ENCODE results near the gene TMEM250. TPM values are rescaled to one million over a fixed set of nuclear protein-coding genes. Genes with fewer than 3 reads are reported as not detected.

Gene TMEM250
- total RNA-seq, 1 experiment from 2014 or later = 48.4 TPM

GRCh38 chr9:136079211-136079915 lies 39.3 kb downstream of the TMEM250 start:
- BruUV-seq (replicated peaks) = no TSS peak
- DNase-seq (ENCODE audit: low spot score) = no peak
- H3K9me3 ChIP-seq (ENCODE audit: low read depth, low read length, poor library complexity, severe bottlenecking) = no peaks in the 10 kb centered on the region
- TF ChIP-seq CTCF (conservative IDR thresholded peaks at IDR 0.05; ENCODE audit: low read depth, low read length) (no peak), EZH2 (IDR thresholded peaks at IDR 0.05; ENCODE audit: borderline replicate concordance, low read depth, low read length, poor library complexity, severe bottlenecking) (no peak)
- CTCF ChIA-PET = interaction anchor here (1.1 kb wide), 1 partner anchor 11 kb away, joined by 3 read pairs; no protein-coding TSS in a partner anchor
- H3K27me3 ChIP-seq (replicated peaks; ENCODE audit: insufficient read depth, low read depth, low read length, poor library complexity) = no peaks in the 10 kb centered on the region
- peaks cover 15% of the 10 kb centered on the region for H3K4me1 ChIP-seq (ENCODE audit: insufficient read depth, low read length, poor library complexity, severe bottlenecking)
- H3K36me3 ChIP-seq (ENCODE audit: insufficient read depth, low read length, poor library complexity, severe bottlenecking) = no peaks in the 10 kb centered on the region
- intact Hi-C loops (cut with micrococcal nuclease; ENCODE audit: unreplicated experiment) = no loop called here
- POLR2A ChIA-PET (ENCODE audit: low non-redundant PET) = no interaction called here
- H3K27ac ChIP-seq (ENCODE audit: low read depth, low read length, poor library complexity, severe bottlenecking) = no peak overlapping the region
- no peak overlapping the region for H3K4me3 ChIP-seq (ENCODE audit: low read depth, low read length, poor library complexity, severe bottlenecking)

GRCh38 chr9:136078498-136079011 lies 40.1 kb downstream of the TMEM250 start:
- CTCF ChIA-PET = interaction anchor here (1.1 kb wide), 1 partner anchor 11 kb away, joined by 3 read pairs; no protein-coding TSS in a partner anchor

GRCh38 chr9:136078024-136078423 lies 40.7 kb downstream of the TMEM250 start:
- Histone ChIP-seq H3K27ac (ENCODE audit: low read depth, low read length, poor library complexity, severe bottlenecking) (no peak overlapping the region), H3K4me1 (ENCODE audit: insufficient read depth, low read length, poor library complexity, severe bottlenecking) (peaks cover 15% of the 10 kb centered on the region), H3K9me3 (ENCODE audit: low read depth, low read length, poor library complexity, severe bottlenecking) (no peaks in the 10 kb centered on the region), H3K27me3 (replicated peaks; ENCODE audit: insufficient read depth, low read depth, low read length, poor library complexity) (no peaks in the 10 kb centered on the region), H3K36me3 (ENCODE audit: insufficient read depth, low read length, poor library complexity, severe bottlenecking) (no peaks in the 10 kb centered on the region), H3K4me3 (ENCODE audit: low read depth, low read length, poor library complexity, severe bottlenecking) (no peak overlapping the region)
- CTCF ChIA-PET = no interaction called here
- POLR2A ChIA-PET (ENCODE audit: low non-redundant PET) = no interaction called here
- no peak for DNase-seq (ENCODE audit: low spot score)
- intact Hi-C loops (cut with micrococcal nuclease; ENCODE audit: unreplicated experiment) = no loop called here
- TF ChIP-seq CTCF (conservative IDR thresholded peaks at IDR 0.05; ENCODE audit: low read depth, low read length) (no peak), EZH2 (IDR thresholded peaks at IDR 0.05; ENCODE audit: borderline replicate concordance, low read depth, low read length, poor library complexity, severe bottlenecking) (no peak)
- no TSS peak for BruUV-seq (replicated peaks)

More at GRCh38 chr9:136078498-136079011, 40.1 kb downstream of the TMEM250 start:
- BruUV-seq (replicated peaks) = no TSS peak
- no peaks in the 10 kb centered on the region for H3K27me3 ChIP-seq (replicated peaks; ENCODE audit: insufficient read depth, low read depth, low read length, poor library complexity)
- H3K27ac ChIP-seq (ENCODE audit: low read depth, low read length, poor library complexity, severe bottlenecking) = no peak overlapping the region
- H3K36me3 ChIP-seq (ENCODE audit: insufficient read depth, low read length, poor library complexity, severe bottlenecking) = no peaks in the 10 kb centered on the region
- no peak for DNase-seq (ENCODE audit: low spot score)
- intact Hi-C loops (cut with micrococcal nuclease; ENCODE audit: unreplicated experiment) = no loop called here
- H3K4me3 ChIP-seq (ENCODE audit: low read depth, low read length, poor library complexity, severe bottlenecking) = no peak overlapping the region
- H3K4me1 ChIP-seq (ENCODE audit: insufficient read depth, low read length, poor library complexity, severe bottlenecking) = peaks cover 15% of the 10 kb centered on the region
- TF ChIP-seq CTCF (conservative IDR thresholded peaks at IDR 0.05; ENCODE audit: low read depth, low read length) (no peak), EZH2 (IDR thresholded peaks at IDR 0.05; ENCODE audit: borderline replicate concordance, low read depth, low read length, poor library complexity, severe bottlenecking) (no peak)
- POLR2A ChIA-PET (ENCODE audit: low non-redundant PET) = no interaction called here
- no peaks in the 10 kb centered on the region for H3K9me3 ChIP-seq (ENCODE audit: low read depth, low read length, poor library complexity, severe bottlenecking)
